CD14-positive monocyte (primary cell): ENCODE measurements around the gene PLPPR5. TPM values are rescaled to one million over a fixed set of nuclear protein-coding genes. Genes with fewer than 3 reads are reported as not detected.

Experiments used
- DNase-seq, 3 donors: peaks; one replicate each; pipeline ENCODE4 v3.0.0-alpha.2; 2011 to 2022
- H2AFZ ChIP-seq: 2 replicates; pipeline ENCODE4 v1.6.0; 2012; ENCODE audit warnings: mild to moderate bottlenecking, low read depth, low read length, inconsistent platforms; ENCODE audit not compliant: insufficient read depth, poor library complexity, severe bottlenecking
- H3K27ac ChIP-seq, 2 donors: 1 replicate in 1 of 2; 2 replicates in 1 of 2; pipeline ENCODE4 v1.5.1; 2012 to 2013; ENCODE audit warnings: low read length in 2 of 2, control low read depth in 1 of 2, inconsistent platforms in 1 of 2, low read depth in 1 of 2, mild to moderate bottlenecking in 1 of 2
- H3K27me3 ChIP-seq, 2 donors: one replicate each; pipeline versions ENCODE4 v1.6.0 to v1.6.1; 2011 to 2013; ENCODE audit warnings: low read length in 2 of 2; ENCODE audit not compliant: control insufficient read depth in 2 of 2, insufficient read depth in 2 of 2
- H3K36me3 ChIP-seq, 2 donors: replicated peaks in 1 of 2; 1 replicate in 1 of 2; 2 replicates in 1 of 2; pipeline versions ENCODE4 v1.5.1 to v1.6.1; 2012 to 2013; ENCODE audit warnings: low read length in 2 of 2, control low read depth in 1 of 2, inconsistent platforms in 1 of 2, mild to moderate bottlenecking in 1 of 2; ENCODE audit not compliant: insufficient read depth in 2 of 2, control insufficient read depth in 1 of 2
- H3K4me1 ChIP-seq, 2 donors: 1 replicate in 1 of 2; 2 replicates in 1 of 2; pipeline versions ENCODE4 v1.5.1 to v1.6.1; 2012 to 2013; ENCODE audit warnings: low read length in 2 of 2, control low read depth in 1 of 2, inconsistent platforms in 1 of 2, mild to moderate bottlenecking in 1 of 2, moderate library complexity in 1 of 2; ENCODE audit not compliant: insufficient read depth in 2 of 2, control insufficient read depth in 1 of 2
- H3K4me2 ChIP-seq: replicated peaks from 2 replicates; pipeline ENCODE3; 2012; ENCODE audit warnings: low read length, moderate library complexity, mild to moderate bottlenecking; ENCODE audit not compliant: poor library complexity, severe bottlenecking; ENCODE audit errors: extremely low read depth
- H3K4me3 ChIP-seq, 3 experiments: fragments of 200-600 bp in 1 of 3; sonication (generic) in 1 of 3; replicated peaks in 1 of 3; 1 replicate in 2 of 3; 2 replicates in 1 of 3; pipeline ENCODE4 v1.5.1; 2011 to 2013; ENCODE audit warnings: low read length in 3 of 3, mild to moderate bottlenecking in 3 of 3, control low read depth in 2 of 3, low read depth in 2 of 3, inconsistent platforms in 1 of 3, moderate library complexity in 1 of 3
- H3K79me2 ChIP-seq: 2 replicates; pipeline ENCODE4 v1.6.0; 2012; ENCODE audit warnings: mild to moderate bottlenecking, control low read depth, inconsistent platforms, low read length, moderate library complexity; ENCODE audit not compliant: insufficient read depth
- H3K9ac ChIP-seq: 2 replicates; pipeline ENCODE4 v1.6.0; 2017; ENCODE audit warnings: low read length, mild to moderate bottlenecking; ENCODE audit not compliant: insufficient read depth, poor library complexity, severe bottlenecking
- H3K9me3 ChIP-seq, 2 donors: replicated peaks in 1 of 2; 1 replicate in 1 of 2; 2 replicates in 1 of 2; pipeline versions ENCODE4 v1.5.1 to v1.6.1; 2012 to 2013; ENCODE audit warnings: low read length in 2 of 2, control low read depth in 1 of 2; ENCODE audit not compliant: control insufficient read depth in 1 of 2, insufficient read depth in 1 of 2
- H4K20me1 ChIP-seq: 2 replicates; pipeline ENCODE4 v1.6.0; 2012; ENCODE audit warnings: mild to moderate bottlenecking, low read length, control low read depth, moderate library complexity; ENCODE audit not compliant: insufficient read depth
- H3K27ac Mint-ChIP-seq, 7 donors: one replicate each; pipeline ENCODE4 v1.8.0; 2020; ENCODE audit warnings: mild to moderate bottlenecking in 7 of 7, mixed read lengths in 7 of 7, moderate library complexity in 6 of 7, inconsistent platforms in 2 of 7
- H3K27me3 Mint-ChIP-seq, 3 donors: one replicate each; pipeline ENCODE4 v1.8.0; 2021 to 2022; ENCODE audit warnings: low read depth in 3 of 3, mild to moderate bottlenecking in 3 of 3, mixed read lengths in 3 of 3, moderate library complexity in 3 of 3, inconsistent platforms in 1 of 3
- H3K36me3 Mint-ChIP-seq, 2 donors: one replicate each; pipeline ENCODE4 v1.8.0; 2020; ENCODE audit warnings: mixed read lengths in 2 of 2, inconsistent platforms in 1 of 2, mild to moderate bottlenecking in 1 of 2
- H3K4me1 Mint-ChIP-seq: one replicate; pipeline ENCODE4 v1.8.0; 2020; ENCODE audit warnings: mild to moderate bottlenecking, mixed read lengths
- H3K4me3 Mint-ChIP-seq, 2 donors: one replicate each; pipeline ENCODE4 v1.8.0; 2020; ENCODE audit warnings: mild to moderate bottlenecking in 2 of 2, mixed read lengths in 2 of 2, moderate library complexity in 1 of 2
- H3K9me3 Mint-ChIP-seq, 7 donors: one replicate each; pipeline ENCODE4 v1.8.0; 2020 to 2022; ENCODE audit warnings: mixed read lengths in 7 of 7, mild to moderate bottlenecking in 6 of 7, moderate library complexity in 6 of 7, inconsistent platforms in 2 of 7
- WGBS: methylation state at CpG from one replicate; pipeline ENCODE4 v1.1.5; 2013; ENCODE audit warnings: missing lambda C conversion rate; ENCODE audit not compliant: insufficient coverage; 5-methylcytosine and 5-hydroxymethylcytosine counted together
- intact Hi-C, 2 donors: fragments of 100-400 bp; cut with micrococcal nuclease; formaldehyde crosslinking; loops; one replicate each; pipeline versions ENCODE4 v1.15.0 to v1.15.1; 2023
- polyA plus RNA-seq, 3 donors: library from polyadenylated mRNA; depleted of rRNA in 1 of 3; unstranded in 2 of 3; stranded (reverse) in 1 of 3; fragments of 300-500 nt in 2 of 3; fragments of >200 nt in 1 of 3; fragmentation: Illumina TruSeq in 2 of 3; gene quantifications; 1 replicate in 2 of 3; 2 replicates in 1 of 3; pipeline ENCODE4 v1.2.3, GENCODE V29; 2012 to 2021
- TF ChIP-seq, protein P1 (sequence below): fragments of 200-600 bp; IDR thresholded peaks from one replicate; pipeline ENCODE4 v1.8.0; 2022; ENCODE audit warnings: antibody characterized with exemption, mild to moderate bottlenecking

The PLPPR5 gene
- polyA plus RNA-seq, 3 donors = not detected

DNA sequence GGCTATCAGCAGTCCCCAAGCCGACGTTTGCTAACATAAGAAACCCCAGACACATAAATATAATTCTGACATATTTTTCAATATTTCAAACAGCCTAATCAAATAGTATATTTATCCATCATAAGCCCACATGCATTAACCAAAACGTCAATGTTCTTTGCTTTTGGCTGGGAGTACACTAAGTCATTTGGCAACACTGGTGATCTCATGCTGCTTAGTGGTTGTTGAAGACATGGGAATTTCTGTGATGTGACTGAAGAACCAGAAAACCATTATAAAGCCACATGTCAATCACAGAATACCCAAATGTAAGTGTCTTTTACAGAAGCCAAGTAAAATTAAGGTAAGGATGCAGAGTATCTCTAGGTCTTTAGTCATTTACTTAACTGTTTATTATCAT is 57.6 kb downstream of the PLPPR5 start:
- Histone ChIP-seq H2AFZ (no peak overlapping the region), H3K4me3 (no peak overlapping the region), H3K79me2 (no peaks in the 10 kb centered on the region), H3K9ac (no peak overlapping the region), H3K27me3 (no peaks in the 10 kb centered on the region), H3K27ac (no peak overlapping the region), H3K4me2 (no peak overlapping the region), H3K36me3 (no peaks in the 10 kb centered on the region), H3K9me3 (no peaks in the 10 kb centered on the region), H3K4me1 (no peaks in the 10 kb centered on the region), H4K20me1 (no peaks in the 10 kb centered on the region)
- TF ChIP-seq, protein P1, sequence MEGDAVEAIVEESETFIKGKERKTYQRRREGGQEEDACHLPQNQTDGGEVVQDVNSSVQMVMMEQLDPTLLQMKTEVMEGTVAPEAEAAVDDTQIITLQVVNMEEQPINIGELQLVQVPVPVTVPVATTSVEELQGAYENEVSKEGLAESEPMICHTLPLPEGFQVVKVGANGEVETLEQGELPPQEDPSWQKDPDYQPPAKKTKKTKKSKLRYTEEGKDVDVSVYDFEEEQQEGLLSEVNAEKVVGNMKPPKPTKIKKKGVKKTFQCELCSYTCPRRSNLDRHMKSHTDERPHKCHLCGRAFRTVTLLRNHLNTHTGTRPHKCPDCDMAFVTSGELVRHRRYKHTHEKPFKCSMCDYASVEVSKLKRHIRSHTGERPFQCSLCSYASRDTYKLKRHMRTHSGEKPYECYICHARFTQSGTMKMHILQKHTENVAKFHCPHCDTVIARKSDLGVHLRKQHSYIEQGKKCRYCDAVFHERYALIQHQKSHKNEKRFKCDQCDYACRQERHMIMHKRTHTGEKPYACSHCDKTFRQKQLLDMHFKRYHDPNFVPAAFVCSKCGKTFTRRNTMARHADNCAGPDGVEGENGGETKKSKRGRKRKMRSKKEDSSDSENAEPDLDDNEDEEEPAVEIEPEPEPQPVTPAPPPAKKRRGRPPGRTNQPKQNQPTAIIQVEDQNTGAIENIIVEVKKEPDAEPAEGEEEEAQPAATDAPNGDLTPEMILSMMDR = no peak
- intact Hi-C loops = no loop called here
- no peak for DNase-seq
- Mint-ChIP-seq H3K27ac (no peak overlapping the region), H3K9me3 (peaks cover 0 to 5% (median 0%) of the 10 kb centered on the region in 7 donors), H3K4me1 (no peaks in the 10 kb centered on the region), H3K36me3 (no peaks in the 10 kb centered on the region), H3K4me3 (no peak overlapping the region), H3K27me3 (peaks cover under 1 to 4% (median 2%) of the 10 kb centered on the region in 3 donors)
- WGBS = 90% methylated on average over 2 of the region's 3 CpGs

DNA sequence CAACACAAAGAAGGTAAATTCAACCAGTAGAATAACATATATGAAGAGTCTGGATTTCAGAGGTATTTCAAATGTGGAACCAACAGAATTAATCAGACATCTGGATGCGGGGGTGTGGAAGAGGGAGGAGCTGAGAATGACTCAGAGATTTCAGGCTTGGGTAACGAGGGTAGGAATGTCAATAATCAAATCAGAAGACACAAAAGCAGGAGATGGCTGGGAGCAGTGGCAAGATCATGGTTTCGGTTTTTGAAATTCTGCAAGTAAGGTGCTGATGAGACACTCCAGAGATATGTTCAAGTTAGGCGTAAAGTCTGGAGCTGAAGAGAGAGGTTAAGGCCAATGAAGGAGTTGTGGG is 64.0 kb downstream of the PLPPR5 start:
- no peak overlapping the region for H3K4me3 Mint-ChIP-seq
- no peaks in the 10 kb centered on the region for H3K36me3 ChIP-seq
- H3K4me1 Mint-ChIP-seq = no peaks in the 10 kb centered on the region
- no peak overlapping the region for H2AFZ ChIP-seq
- WGBS = 71% methylated on average over 4 of the region's 4 CpGs
- no peak overlapping the region for H3K27ac ChIP-seq
- no peaks in the 10 kb centered on the region for H4K20me1 ChIP-seq
- peaks cover 0 to 5% (median 0%) of the 10 kb centered on the region in 7 donors for H3K9me3 Mint-ChIP-seq
- no peaks in the 10 kb centered on the region for H3K4me1 ChIP-seq
- no peak overlapping the region for H3K4me3 ChIP-seq
- DNase-seq = no peak
- no peaks in the 10 kb centered on the region for H3K36me3 Mint-ChIP-seq
- H3K27me3 Mint-ChIP-seq = peaks cover 0 to 2% (median 1%) of the 10 kb centered on the region in 3 donors
- H3K4me2 ChIP-seq = no peak overlapping the region
- H3K9me3 ChIP-seq = no peaks in the 10 kb centered on the region
- no peaks in the 10 kb centered on the region for H3K79me2 ChIP-seq
- no peak overlapping the region for H3K9ac ChIP-seq
- H3K27me3 ChIP-seq = no peaks in the 10 kb centered on the region
- H3K27ac Mint-ChIP-seq = no peak overlapping the region
- intact Hi-C loops = no loop called here
- TF ChIP-seq, protein P1 = no peak
